H9 (cell line): Measurements from ENCODE around the gene TERT. TPM values are rescaled to one million over a fixed set of nuclear protein-coding genes. Genes with fewer than 3 reads are reported as not detected.

Experiments used
- DNase-seq: peaks from one replicate; pipeline ENCODE4 v3.0.0-alpha.2; 2017
- H2AFZ ChIP-seq: one replicate; pipeline ENCODE4 v1.6.1; 2013; ENCODE audit warnings: mild to moderate bottlenecking, low read length, control low read depth, moderate library complexity
- H2AK5ac ChIP-seq: 2 replicates; pipeline ENCODE4 v1.6.1; 2013; ENCODE audit warnings: low read length, control low read depth, mixed read lengths; ENCODE audit not compliant: insufficient read length
- H2BK120ac ChIP-seq: one replicate; pipeline ENCODE4 v1.6.1; 2013; ENCODE audit warnings: low read depth, mild to moderate bottlenecking, low read length, control low read depth, inconsistent platforms; ENCODE audit not compliant: poor library complexity, severe bottlenecking
- H2BK12ac ChIP-seq: 2 replicates; pipeline ENCODE4 v1.6.1; 2013; ENCODE audit warnings: low read length, control low read depth, mixed read lengths, low read depth; ENCODE audit not compliant: insufficient read length
- H2BK15ac ChIP-seq: 2 replicates; pipeline ENCODE4 v1.6.1; 2013; ENCODE audit warnings: low read depth, low read length, control low read depth
- H2BK20ac ChIP-seq: one replicate; pipeline ENCODE4 v1.6.1; 2013; ENCODE audit warnings: low read depth, mild to moderate bottlenecking, low read length, control low read depth, inconsistent platforms; ENCODE audit not compliant: poor library complexity, severe bottlenecking
- H2BK5ac ChIP-seq: 2 replicates; pipeline ENCODE4 v1.6.1; 2013; ENCODE audit warnings: low read length, control low read depth, mixed read lengths; ENCODE audit not compliant: insufficient read length
- H3K14ac ChIP-seq: 2 replicates; pipeline ENCODE4 v1.6.1; 2013; ENCODE audit warnings: low read length, control low read depth; ENCODE audit not compliant: insufficient read depth
- H3K18ac ChIP-seq: 2 replicates; pipeline ENCODE4 v1.6.1; 2013; ENCODE audit warnings: low read depth, mild to moderate bottlenecking, mixed read lengths, low read length, control low read depth; ENCODE audit not compliant: insufficient read length
- H3K23ac ChIP-seq: 2 replicates; pipeline ENCODE4 v1.6.1; 2013; ENCODE audit warnings: low read length, control low read depth, mixed read lengths, low read depth; ENCODE audit not compliant: insufficient read length
- H3K23me2 ChIP-seq: 2 replicates; pipeline ENCODE4 v1.6.1; 2013; ENCODE audit warnings: low read depth, mild to moderate bottlenecking, mixed read lengths, low read length, control low read depth; ENCODE audit not compliant: insufficient read length, poor library complexity, severe bottlenecking
- H3K27ac ChIP-seq: 2 replicates; pipeline ENCODE4 v1.5.1; 2013; ENCODE audit warnings: low read length, control low read depth, mixed read lengths, low read depth; ENCODE audit not compliant: insufficient read length
- H3K27me3 ChIP-seq: 2 replicates; pipeline ENCODE4 v1.6.1; 2013; ENCODE audit warnings: low read length, control low read depth, inconsistent platforms; ENCODE audit not compliant: insufficient read depth
- H3K4ac ChIP-seq: 2 replicates; pipeline ENCODE4 v1.6.1; 2013; ENCODE audit warnings: low read depth, mild to moderate bottlenecking, control low read depth, inconsistent platforms, low read length, moderate library complexity
- H3K4me1 ChIP-seq: 2 replicates; pipeline ENCODE4 v1.6.1; 2013; ENCODE audit warnings: low read length, control low read depth, inconsistent platforms; ENCODE audit not compliant: insufficient read depth
- H3K4me2 ChIP-seq: 2 replicates; pipeline ENCODE4 v1.6.1; 2013; ENCODE audit warnings: low read length, control low read depth, mixed read lengths; ENCODE audit not compliant: insufficient read length, insufficient read depth
- H3K56ac ChIP-seq: 2 replicates; pipeline ENCODE4 v1.6.1; 2013; ENCODE audit warnings: low read depth, mild to moderate bottlenecking, mixed read lengths, low read length, control low read depth; ENCODE audit not compliant: insufficient read length
- H3K79me1 ChIP-seq: 2 replicates; pipeline ENCODE4 v1.6.1; 2013; ENCODE audit warnings: low read depth, mild to moderate bottlenecking, moderate library complexity, low read length, control low read depth, inconsistent platforms; ENCODE audit not compliant: insufficient read depth, poor library complexity, severe bottlenecking
- H3K79me2 ChIP-seq: 2 replicates; pipeline ENCODE4 v1.6.1; 2013; ENCODE audit warnings: low read length, control low read depth, inconsistent platforms; ENCODE audit not compliant: insufficient read depth
- H3K9ac ChIP-seq: 2 replicates; pipeline ENCODE4 v1.6.1; 2013; ENCODE audit warnings: low read length, control low read depth, mixed read lengths; ENCODE audit not compliant: insufficient read length; ENCODE audit errors: extremely low read depth
- H3K9me3 ChIP-seq: one replicate; pipeline ENCODE4 v1.6.1; 2013; ENCODE audit warnings: low read depth, low read length, inconsistent platforms; ENCODE audit not compliant: control insufficient read depth
- H3T11ph ChIP-seq: one replicate; pipeline ENCODE4 v1.6.1; 2013; ENCODE audit warnings: mild to moderate bottlenecking, low read length, control low read depth, inconsistent platforms
- H4K20me1 ChIP-seq: one replicate; pipeline ENCODE4 v1.6.1; 2013; ENCODE audit not compliant: control insufficient read depth, insufficient read length, insufficient read depth
- H4K5ac ChIP-seq: 2 replicates; pipeline ENCODE4 v1.6.1; 2013; ENCODE audit warnings: low read depth, mild to moderate bottlenecking, mixed read lengths, low read length, control low read depth; ENCODE audit not compliant: insufficient read length
- H4K8ac ChIP-seq: replicated peaks from 2 replicates; pipeline ENCODE4 v1.6.1; 2013; ENCODE audit warnings: low read length, control low read depth, mixed read lengths, low read depth; ENCODE audit not compliant: insufficient read length
- H4K91ac ChIP-seq: 2 replicates; pipeline ENCODE4 v1.6.1; 2013; ENCODE audit warnings: low read depth, mild to moderate bottlenecking, moderate library complexity, mixed read lengths, low read length, control low read depth; ENCODE audit not compliant: insufficient read length
- H3K27ac Mint-ChIP-seq, 3 experiments: 2 replicates in 2 of 3; 3 replicates in 1 of 3; pipeline ENCODE4 v1.8.0; 2020 to 2021; ENCODE audit warnings: mixed read lengths in 3 of 3, mild to moderate bottlenecking in 1 of 3, moderate library complexity in 1 of 3
- H3K27me3 Mint-ChIP-seq: 2 replicates; pipeline ENCODE4 v1.8.0; 2021; ENCODE audit warnings: low read depth, mild to moderate bottlenecking, moderate library complexity, mixed read lengths
- H3K36me3 Mint-ChIP-seq, 3 experiments: 2 replicates in 2 of 3; 3 replicates in 1 of 3; pipeline ENCODE4 v1.8.0; 2020 to 2021; ENCODE audit warnings: low read depth in 3 of 3, mixed read lengths in 3 of 3; ENCODE audit not compliant: insufficient read depth in 1 of 3
- H3K4me1 Mint-ChIP-seq, 2 experiments: 2 replicates each; pipeline ENCODE4 v1.8.0; 2020; ENCODE audit warnings: mixed read lengths in 2 of 2
- H3K4me3 Mint-ChIP-seq, 2 experiments: 2 replicates in 1 of 2; 3 replicates in 1 of 2; pipeline ENCODE4 v1.8.0; 2020 to 2021; ENCODE audit warnings: mild to moderate bottlenecking in 2 of 2, mixed read lengths in 2 of 2, moderate library complexity in 1 of 2
- H3K9me3 Mint-ChIP-seq, 2 experiments: 2 replicates in 1 of 2; 3 replicates in 1 of 2; pipeline ENCODE4 v1.8.0; 2020; ENCODE audit warnings: mild to moderate bottlenecking in 2 of 2, mixed read lengths in 2 of 2, moderate library complexity in 1 of 2
- WGBS: extraction: QIAGEN DNeasy Blood & Tissue Kit; methylation state at CpG from one replicate; pipeline ENCODE4 v1.1.7; 2013; ENCODE audit warnings: missing lambda C conversion rate, low lambda C conversion rate, mixed read lengths; ENCODE audit not compliant: insufficient read length; ENCODE audit errors: extremely low coverage; 5-methylcytosine and 5-hydroxymethylcytosine counted together
- total RNA-seq: library from RNA; stranded (reverse); gene quantifications from 2 replicates; pipeline ENCODE4 v1.2.1, GENCODE V29; 2021
- TF ChIP-seq, protein P1 (sequence below): fragments of 200-600 bp; sonication (generic); conservative IDR thresholded peaks from 3 replicates; pipeline ENCODE4 v1.8.0; 2021; ENCODE audit warnings: antibody characterized with exemption, mild to moderate bottlenecking

Gene TERT
- total RNA-seq, 1 experiment from 2014 or later: 15.5 TPM

- Histone ChIP-seq H4K8ac (no peak overlapping the region), H3K56ac (no peak overlapping the region), H3K27me3 (no peaks in the 10 kb centered on the region), H3K23ac (no peak overlapping the region), H3K18ac (no peak overlapping the region), H2AFZ (no peak overlapping the region), H4K91ac (no peak overlapping the region), H3K4me1 (no peaks in the 10 kb centered on the region), H3K14ac (no peak overlapping the region), H2BK5ac (no peak overlapping the region), H3K4ac (no peak overlapping the region), H3K9me3 (no peaks in the 10 kb centered on the region), H2BK12ac (no peak overlapping the region), H3T11ph (no peak overlapping the region), H2AK5ac (no peak overlapping the region), H3K27ac (no peak overlapping the region), H3K79me1 (no peaks in the 10 kb centered on the region), H2BK20ac (no peak overlapping the region), H2BK15ac (no peak overlapping the region), H4K5ac (no peak overlapping the region), H4K20me1 (no peaks in the 10 kb centered on the region), H2BK120ac (no peak overlapping the region), H3K9ac (no peak overlapping the region), H3K23me2 (no peaks in the 10 kb centered on the region), H3K4me2 (no peak overlapping the region), H3K79me2 (no peaks in the 10 kb centered on the region)
- H3K4me3 Mint-ChIP-seq: no peak overlapping the region
- H3K27me3 Mint-ChIP-seq: peaks cover 3% of the 10 kb centered on the region; the same call in 1 of the 2 replicates
- peaks cover 0 to 2% (median 0%) of the 10 kb centered on the region in 3 experiments; a peak in 1 of 7 replicates for H3K36me3 Mint-ChIP-seq
- TF ChIP-seq, protein P1, sequence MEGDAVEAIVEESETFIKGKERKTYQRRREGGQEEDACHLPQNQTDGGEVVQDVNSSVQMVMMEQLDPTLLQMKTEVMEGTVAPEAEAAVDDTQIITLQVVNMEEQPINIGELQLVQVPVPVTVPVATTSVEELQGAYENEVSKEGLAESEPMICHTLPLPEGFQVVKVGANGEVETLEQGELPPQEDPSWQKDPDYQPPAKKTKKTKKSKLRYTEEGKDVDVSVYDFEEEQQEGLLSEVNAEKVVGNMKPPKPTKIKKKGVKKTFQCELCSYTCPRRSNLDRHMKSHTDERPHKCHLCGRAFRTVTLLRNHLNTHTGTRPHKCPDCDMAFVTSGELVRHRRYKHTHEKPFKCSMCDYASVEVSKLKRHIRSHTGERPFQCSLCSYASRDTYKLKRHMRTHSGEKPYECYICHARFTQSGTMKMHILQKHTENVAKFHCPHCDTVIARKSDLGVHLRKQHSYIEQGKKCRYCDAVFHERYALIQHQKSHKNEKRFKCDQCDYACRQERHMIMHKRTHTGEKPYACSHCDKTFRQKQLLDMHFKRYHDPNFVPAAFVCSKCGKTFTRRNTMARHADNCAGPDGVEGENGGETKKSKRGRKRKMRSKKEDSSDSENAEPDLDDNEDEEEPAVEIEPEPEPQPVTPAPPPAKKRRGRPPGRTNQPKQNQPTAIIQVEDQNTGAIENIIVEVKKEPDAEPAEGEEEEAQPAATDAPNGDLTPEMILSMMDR: no peak
- no CpG with 5 or more reads among the region's 22 CpGs for WGBS
- H3K4me1 Mint-ChIP-seq: peaks cover 3 to 14% of the 10 kb centered on the region in 2 experiments
- peaks cover 11 to 12% of the 10 kb centered on the region in 2 experiments for H3K9me3 Mint-ChIP-seq
- no peak overlapping the region for H3K27ac Mint-ChIP-seq
- DNase-seq: no peak
These were observed 55.2 kb downstream of the TERT start for GRCh38 chr5:1239505-1240251.
